Measurements from ENCODE around the gene FGF14.

GRCh38 chr13:101988140-101988539, 413.7 kb downstream of the FGF14 start:
- TF ChIP-seq CTCF (IDR thresholded peaks at IDR 0.05) (no peak), ZFX (IDR thresholded peaks at IDR 0.05; ENCODE audit: borderline replicate concordance) (no peak)

Data from 22Rv1 (cell line).